SK-N-MC (cell line): Measurements from ENCODE around the gene PPP4R3A.
A peak's percentile ranks its signal among the peaks of the same experiment; 100 is the strongest.
"Not testable (repeated sequence)": the region's sequence is repeated elsewhere in the genome, so short reads cannot be mapped to it uniquely, and the experiment has no call there.

ENCODE experiments used
- DNase-seq: peaks from one replicate; pipeline ENCODE4 v3.0.0-alpha.2; 2011; ENCODE audit warnings: low read depth, low spot score
- H3K27ac ChIP-seq: fragments of 200-600 bp; sonication (generic); 2 replicates; pipeline ENCODE4 v1.5.1; 2016; ENCODE audit warnings: mixed run types
- H3K36me3 ChIP-seq: fragments of 200-600 bp; sonication (generic); 2 replicates; pipeline ENCODE4 v1.6.1; 2017; ENCODE audit warnings: antibody characterized with exemption, low read length, mixed read lengths; ENCODE audit not compliant: insufficient read depth
- H3K4me3 ChIP-seq: fragments of 200-600 bp; sonication (generic); 2 replicates; pipeline ENCODE4 v1.5.1; 2016
- H3K9ac ChIP-seq: fragments of 200-600 bp; sonication (generic); 2 replicates; pipeline ENCODE4 v1.8.0; 2017; ENCODE audit warnings: mixed run types, mixed read lengths; ENCODE audit not compliant: insufficient read length
- H3K9me3 ChIP-seq: fragments of 200-600 bp; sonication (generic); 2 replicates; pipeline ENCODE4 v1.6.1; 2017; ENCODE audit warnings: low read depth, mild to moderate bottlenecking, antibody characterized with exemption, low read length, moderate library complexity, mixed read lengths
- EZH2 ChIP-seq: fragments of 200-600 bp; sonication (generic); IDR thresholded peaks from one replicate; pipeline ENCODE4 v1.6.1; 2017; ENCODE audit warnings: antibody characterized with exemption
- FOXP2 ChIP-seq: optimal IDR thresholded peaks from 2 replicates; pipeline ENCODE3; 2011; ENCODE audit warnings: mild to moderate bottlenecking, moderate library complexity; ENCODE audit not compliant: insufficient read depth; ENCODE audit errors: extremely low read length, control extremely low read depth
- POLR2AphosphoS5 ChIP-seq: IDR thresholded peaks from 2 replicates; pipeline ENCODE4 v1.6.1; 2012; ENCODE audit warnings: mild to moderate bottlenecking, low read depth, low read length, borderline replicate concordance

Gene PPP4R3A

DNA sequence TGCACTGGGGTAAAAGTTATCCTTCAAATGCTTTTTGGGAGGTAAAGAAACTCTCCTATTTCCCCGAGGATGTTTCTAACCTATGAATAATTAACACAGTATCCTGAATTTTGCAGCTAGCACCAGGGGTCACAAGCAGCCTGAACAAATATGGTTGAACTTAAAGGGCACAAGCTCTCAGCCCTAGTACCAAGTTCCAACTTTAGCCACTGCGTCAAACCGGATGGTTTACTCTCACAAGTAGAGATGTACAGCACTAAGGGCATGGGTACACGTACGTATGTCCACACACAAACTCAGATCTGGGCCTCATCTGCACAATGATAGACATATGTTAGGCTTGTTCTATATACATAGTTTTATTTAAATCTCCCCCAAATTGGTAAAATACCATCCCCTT, 97.2 kb downstream of the PPP4R3A start:
- DNase-seq, result no peak
- H3K9ac ChIP-seq, result no peak overlapping the region
- TF ChIP-seq EZH2 (no peak), POLR2AphosphoS5 (no peak), FOXP2 (no peak)
- H3K4me3 ChIP-seq, result no peak overlapping the region
- H3K27ac ChIP-seq, result no peak overlapping the region
- H3K9me3 ChIP-seq, result no peaks in the 10 kb centered on the region
- peaks cover 27% of the 10 kb centered on the region for H3K36me3 ChIP-seq

- Histone ChIP-seq H3K9ac (no peak overlapping the region), H3K36me3 (peaks cover 31% of the 10 kb centered on the region), H3K9me3 (no peaks in the 10 kb centered on the region), H3K4me3 (no peak overlapping the region), H3K27ac (no peak overlapping the region)
- TF ChIP-seq EZH2 (no peak), FOXP2 (no peak), POLR2AphosphoS5 (no peak)
- DNase-seq, result no peak
Observed at GRCh38 chr14:91410771-91411536, 99.2 kb downstream of the PPP4R3A start.

- peaks cover 28% of the 10 kb centered on the region for H3K36me3 ChIP-seq
- DNase-seq, result no peak
- no peak overlapping the region for H3K9ac ChIP-seq
- H3K4me3 ChIP-seq, result no peak overlapping the region
- H3K27ac ChIP-seq, result peak overlapping the region; percentile 9; the same call in 1 of the 2 replicates
- TF ChIP-seq EZH2 (no peak), FOXP2 (no peak), POLR2AphosphoS5 (no peak)
- no peaks in the 10 kb centered on the region for H3K9me3 ChIP-seq
Observed at GRCh38 chr14:91409928-91410718, 100.0 kb downstream of the PPP4R3A start.

GRCh38 chr14:91409240-91409639, 100.9 kb downstream of the PPP4R3A start:
- not testable (repeated sequence) for DNase-seq, H3K9ac ChIP-seq, H3K9me3 ChIP-seq, H3K4me3 ChIP-seq, H3K27ac ChIP-seq
- peaks cover 24% of the 10 kb centered on the region for H3K36me3 ChIP-seq
